K562 (cell line): ENCODE measurements around the gene EPHX1. TPM values are rescaled to one million over a fixed set of nuclear protein-coding genes. Genes with fewer than 3 reads are reported as not detected.

ENCODE experiments used
- ATAC-seq: fragments of 200-7000 bp; cut with Tn5 transposase; 3 replicates; pipeline ENCODE4 v1.9.1; 2020; ENCODE audit warnings: moderate library complexity
- BruUV-seq: library from RNA; stranded (reverse); fragments of 400-500 nt; replicated peaks from 2 replicates; lab custom pipeline; 2021; lab: Mats Ljungman, UMichigan
- CTCF ChIA-PET: fragments of 300-600 bp; formaldehyde crosslinking; extraction: SDS; loops from one replicate; lab custom pipeline; 2021; ENCODE audit warnings: low intra/inter-chr PET ratio; lab: Yijun Ruan, JAX
- POLR2A ChIA-PET: fragments of 300-600, 350-650 bp; sonication (Branson Sonifier 250); formaldehyde crosslinking; extraction: SDS; loops from one replicate; lab custom pipeline; 2021; ENCODE audit warnings: antibody characterized with exemption, inconsistent platforms; lab: Yijun Ruan, JAX
- DNase-seq, 4 experiments: peaks; one replicate each; pipeline versions ENCODE4 v3.0.0 to v3.0.0-alpha.2; 2011 to 2018; ENCODE audit warnings: low spot score in 3 of 4, mixed read lengths in 3 of 4; ENCODE audit errors: extremely low read depth in 1 of 4
- FAIRE-seq: peaks from 2 replicates; lab custom pipeline; 2011; peaks lifted over from hg19 to GRCh38; lab: Jason Lieb, UNC
- H2AFZ ChIP-seq: 2 replicates; pipeline ENCODE4 v1.6.0; 2011; ENCODE audit warnings: low read depth, low read length, control low read depth, inconsistent platforms
- H3K27ac ChIP-seq: fragments of 200-600 bp; 3 replicates; pipeline ENCODE4 v1.8.0; 2011; ENCODE audit warnings: low read depth, mild to moderate bottlenecking, control low read depth, inconsistent platforms, low read length, moderate library complexity, mixed read lengths; ENCODE audit errors: extremely low read depth
- H3K27me3 ChIP-seq, 2 experiments: fragments of 300-600 bp in 1 of 2; 2 replicates in 1 of 2; 3 replicates in 1 of 2; pipeline versions ENCODE4 v1.6.0 to v1.8.0; 2011; ENCODE audit warnings: inconsistent platforms in 2 of 2, low read length in 2 of 2, mild to moderate bottlenecking in 1 of 2, mixed read lengths in 1 of 2, moderate library complexity in 1 of 2; ENCODE audit not compliant: control insufficient read depth in 2 of 2, insufficient read depth in 2 of 2
- H3K36me3 ChIP-seq: fragments of 300-600 bp; 3 replicates; pipeline ENCODE4 v1.8.0; 2011; ENCODE audit warnings: mild to moderate bottlenecking, low read length, inconsistent platforms; ENCODE audit not compliant: control insufficient read depth, insufficient read depth
- H3K4me1 ChIP-seq, 2 experiments: fragments of 200-600 bp in 1 of 2; replicated peaks in 1 of 2; 2 replicates in 1 of 2; 3 replicates in 1 of 2; pipeline versions ENCODE4 v1.5.1 to v1.8.0; 2011; ENCODE audit warnings: inconsistent platforms in 2 of 2, low read length in 2 of 2, mild to moderate bottlenecking in 1 of 2, mixed read lengths in 1 of 2, moderate library complexity in 1 of 2; ENCODE audit not compliant: control insufficient read depth in 2 of 2, insufficient read depth in 2 of 2
- H3K4me2 ChIP-seq: 2 replicates; pipeline ENCODE4 v1.6.1; 2011; ENCODE audit warnings: low read length, control low read depth, inconsistent platforms, mixed read lengths; ENCODE audit not compliant: insufficient read depth
- H3K4me3 ChIP-seq: fragments of 200-600 bp; sonication (generic), shearing (Covaris generic); 2 replicates; pipeline ENCODE4 v1.5.1; 2016; ENCODE audit warnings: control low read depth, inconsistent platforms
- H3K79me2 ChIP-seq: fragments of 200-600 bp; 3 replicates; pipeline ENCODE4 v1.8.0; 2011; ENCODE audit warnings: low read length, inconsistent platforms; ENCODE audit not compliant: control insufficient read depth, insufficient read depth
- H3K9ac ChIP-seq, 2 experiments: 2 replicates each; pipeline versions ENCODE4 v1.6.0 to v1.6.1; 2011; ENCODE audit warnings: low read depth in 2 of 2, low read length in 2 of 2, control low read depth in 1 of 2, inconsistent platforms in 1 of 2, mild to moderate bottlenecking in 1 of 2, mixed read lengths in 1 of 2; ENCODE audit not compliant: insufficient read depth in 1 of 2
- H3K9me1 ChIP-seq: one replicate; pipeline ENCODE4 v1.6.0; 2011; ENCODE audit warnings: inconsistent platforms, mild to moderate bottlenecking, low read length, moderate library complexity; ENCODE audit not compliant: control insufficient read depth, insufficient read depth
- H3K9me3 ChIP-seq: replicated peaks from 2 replicates; pipeline ENCODE4 v1.5.1; 2011; ENCODE audit warnings: low read depth, low read length, inconsistent platforms; ENCODE audit not compliant: control insufficient read depth, insufficient read depth
- H4K20me1 ChIP-seq: replicated peaks from 2 replicates; pipeline ENCODE4 v1.6.1; 2011; ENCODE audit warnings: low read length, inconsistent platforms, mixed read lengths; ENCODE audit not compliant: control insufficient read depth, insufficient read depth
- C11orf30 ChIP-seq: fragments of 450-650 bp; IDR thresholded peaks from 2 replicates; pipeline ENCODE4 v1.6.1; 2016; ENCODE audit warnings: low read depth, mild to moderate bottlenecking
- CHD2 ChIP-seq: IDR thresholded peaks from 2 replicates; pipeline ENCODE4 v1.6.1; 2011; ENCODE audit warnings: low read depth, low read length
- CSDE1 ChIP-seq, 2 experiments: fragments of 450-650 bp; IDR thresholded peaks; 2 replicates each; pipeline ENCODE4 v1.6.1; 2016; ENCODE audit warnings: mild to moderate bottlenecking in 1 of 2
- ELF4 ChIP-seq: fragments of 450-650 bp; formaldehyde crosslinking; IDR thresholded peaks from 2 replicates; pipeline ENCODE4 v1.4.0; 2022; ENCODE audit warnings: missing genetic modification characterization
- GTF2A2 ChIP-seq: IDR thresholded peaks from 2 replicates; pipeline ENCODE4 v1.6.1; 2016; ENCODE audit warnings: mild to moderate bottlenecking, missing genetic modification characterization, missing compliant biosample characterization
- MYBL2 ChIP-seq, 2 experiments: fragments of 450-650 bp in 1 of 2; sonication (generic) in 1 of 2; formaldehyde crosslinking in 1 of 2; IDR thresholded peaks; 2 replicates each; pipeline versions ENCODE4 v1.6.1 to v1.8.1; 2017 to 2022; ENCODE audit warnings: borderline replicate concordance in 1 of 2, inconsistent platforms in 1 of 2, low read depth in 1 of 2, mild to moderate bottlenecking in 1 of 2, missing genetic modification reagents in 1 of 2, moderate library complexity in 1 of 2
- NR2C1 ChIP-seq, 2 experiments: fragments of 450-650 bp; IDR thresholded peaks; 2 replicates each; pipeline ENCODE4 v1.6.1; 2017; ENCODE audit warnings: mild to moderate bottlenecking in 2 of 2, antibody characterized with exemption in 1 of 2, inconsistent platforms in 1 of 2, missing compliant biosample characterization in 1 of 2, missing genetic modification characterization in 1 of 2
- NR2F6 ChIP-seq: fragments of 450-650 bp; formaldehyde crosslinking; IDR thresholded peaks from 2 replicates; pipeline ENCODE4 v1.4.0; 2020; ENCODE audit warnings: mild to moderate bottlenecking
- POLR2G ChIP-seq: fragments of 200-400 bp; formaldehyde crosslinking; IDR thresholded peaks from 2 replicates; pipeline ENCODE4 v1.6.1; 2017; ENCODE audit warnings: low read depth, mild to moderate bottlenecking, antibody characterized with exemption, low read length, moderate library complexity
- SP2 ChIP-seq: IDR thresholded peaks from 2 replicates; pipeline ENCODE4 v1.6.1; 2011; ENCODE audit warnings: mild to moderate bottlenecking, low read depth, low read length, moderate library complexity; ENCODE audit not compliant: poor library complexity, severe bottlenecking; ENCODE audit errors: extremely low read depth
- SRF ChIP-seq, 2 experiments: fragments of 250-450, 450-650 bp in 1 of 2; sonication (Bioruptor Pico) in 1 of 2; sonication (generic) in 1 of 2; formaldehyde crosslinking; IDR thresholded peaks; 2 replicates each; pipeline versions ENCODE4 v1.5.0 to v1.5.1; 2020 to 2022; ENCODE audit warnings: mild to moderate bottlenecking in 1 of 2, missing genetic modification reagents in 1 of 2
- TAF7 ChIP-seq: fragments of 450-650 bp; IDR thresholded peaks from 2 replicates; pipeline ENCODE4 v1.6.1; 2016; ENCODE audit warnings: missing genetic modification characterization, missing compliant biosample characterization
- YBX1 ChIP-seq: fragments of 450-650 bp; IDR thresholded peaks from 2 replicates; pipeline ENCODE4 v1.7.1; 2016; ENCODE audit warnings: mild to moderate bottlenecking
- ZNF436 ChIP-seq: fragments of 250-450, 450-650 bp; sonication (Bioruptor Pico); formaldehyde crosslinking; IDR thresholded peaks from 2 replicates; pipeline ENCODE4 v1.7.0; 2020; ENCODE audit warnings: mild to moderate bottlenecking
- ZNF445 ChIP-seq: fragments of 250-450 bp; sonication (Bioruptor Pico); IDR thresholded peaks from 2 replicates; pipeline ENCODE4 v1.4.0; 2020; ENCODE audit warnings: low read depth, mild to moderate bottlenecking, moderate library complexity
- ZNF561 ChIP-seq: fragments of 450-650 bp; formaldehyde crosslinking; conservative IDR thresholded peaks from 2 replicates; pipeline ENCODE4 v1.4.0; 2020; ENCODE audit warnings: mild to moderate bottlenecking, moderate library complexity
- WGBS: fragments of 100-300 bp; shearing (Covaris generic); methylation state at CpG from one replicate; pipeline ENCODE4 v1.1.6; 2016; ENCODE audit warnings: low coverage, mixed read lengths; ENCODE audit not compliant: insufficient coverage; ENCODE audit errors: missing lambda C conversion rate; 5-methylcytosine and 5-hydroxymethylcytosine counted together
- in situ Hi-C: fragments of 300-500 bp; cut with MboI; formaldehyde crosslinking; loops from 4 replicates; pipeline ENCODE4 v1.15.0; 2018; ENCODE audit warnings: inconsistent platforms, mixed read lengths
- intact Hi-C: fragments of 100-400 bp; cut with micrococcal nuclease; formaldehyde crosslinking; loops from 2 replicates; pipeline ENCODE4 v1.14.2; 2022
- polyA plus RNA-seq, 8 experiments: library from polyadenylated mRNA; depleted of rRNA in 4 of 8; stranded (reverse) in 5 of 8; unstranded in 3 of 8; fragments of >200 nt; fragmentation: Nextera tagmentation in 2 of 8; fragmentation: Illumina TruSeq in 1 of 8; extraction: Ambion mirVana in 2 of 8; extraction: Trizol in 1 of 8; gene quantifications; 2 replicates each; pipeline versions ENCODE4 v1.2.1 to v1.2.3, GENCODE V29; 2011 to 2014; ENCODE audit warnings: inconsistent platforms in 1 of 8, missing spikeins in 1 of 8
- total RNA-seq, 7 experiments: library from RNA; depleted of rRNA in 6 of 7; stranded (reverse); fragments of >200 nt in 6 of 7; fragmentation: Illumina TruSeq in 2 of 7; extraction: Trizol in 2 of 7; gene quantifications; 2 replicates each; pipeline versions ENCODE4 v1.2.1 to v1.2.3, GENCODE V29; 2011 to 2021; ENCODE audit warnings: low replicate concordance in 1 of 7
- TF ChIP-seq, protein P1 (sequence below): fragments of 450-650 bp; formaldehyde crosslinking; IDR thresholded peaks from 2 replicates; pipeline ENCODE4 v1.4.0; 2022; ENCODE audit warnings: mild to moderate bottlenecking, moderate library complexity
- TF ChIP-seq, protein P2 (sequence below): fragments of 450-650 bp; IDR thresholded peaks from 2 replicates; pipeline ENCODE4 v1.6.1; 2016; ENCODE audit warnings: borderline replicate concordance
- TF ChIP-seq, protein P3 (sequence below): fragments of 450-650 bp; formaldehyde crosslinking; IDR thresholded peaks from 2 replicates; pipeline ENCODE4 v1.4.0; 2020; ENCODE audit warnings: mild to moderate bottlenecking

Gene EPHX1
- total and polyA plus RNA-seq, 9 of the 15 experiments (the other 6 are each of a cell fraction or from before 2014, with no cell fraction given) = 0.21 to 27.0 (median 6.7) TPM

DNA sequence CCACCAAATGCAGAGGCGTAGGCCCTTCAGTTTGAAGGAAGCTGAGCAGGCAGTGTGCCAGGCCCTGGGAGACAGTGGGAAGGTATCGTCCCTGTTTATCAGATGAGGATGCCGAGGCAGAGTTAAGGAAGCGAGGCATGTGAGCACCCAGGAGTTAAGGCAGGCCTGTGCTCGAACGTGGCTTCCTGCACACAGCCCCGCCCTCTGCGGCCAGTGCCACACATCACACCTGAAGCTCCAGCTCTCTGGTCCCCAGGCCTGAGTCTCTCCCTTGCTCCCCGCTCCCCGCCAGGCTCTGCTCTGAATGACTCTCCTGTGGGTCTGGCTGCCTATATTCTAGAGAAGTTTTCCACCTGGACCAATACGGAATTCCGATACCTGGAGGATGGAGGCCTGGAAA is 32.1 kb downstream of the EPHX1 start:
- H3K27me3 ChIP-seq = no peaks in the 10 kb centered on the region
- 66% methylated on average over 12 of the region's 12 CpGs for WGBS
- no peak overlapping the region for H3K4me3 ChIP-seq
- H3K9me1 ChIP-seq = no peaks in the 10 kb centered on the region
- in situ Hi-C loops (loop anchor here (10.0 kb wide), 1 partner anchor 367 kb away; no protein-coding TSS in a partner anchor), intact Hi-C loops (loop anchor here (10.0 kb wide), 2 partner anchors 133 to 187 kb away; partner anchors contain the start of gene ENAH)
- no peak overlapping the region for H3K4me2 ChIP-seq
- no peaks in the 10 kb centered on the region for H3K9me3 ChIP-seq
- no peak overlapping the region for H3K27ac ChIP-seq
- ChIA-PET CTCF (interaction anchor here (0.6 kb wide), 1 partner anchor 200 kb away, joined by 3 read pairs; no protein-coding TSS in a partner anchor), POLR2A (interaction anchor here (0.5 to 1.1 kb wide), 4 partner anchors 16 to 384 kb away, joined by 3 read pairs; no protein-coding TSS in a partner anchor)
- H3K9ac ChIP-seq = no peak overlapping the region
- ATAC-seq = no peak
- H4K20me1 ChIP-seq = peaks cover 4% of the 10 kb centered on the region; the same call in 1 of the 2 replicates
- peaks cover 0 to 21% of the 10 kb centered on the region in 2 experiments; a peak in 2 of 5 replicates for H3K4me1 ChIP-seq
- H3K36me3 ChIP-seq = peaks cover 13% of the 10 kb centered on the region; the same call in 2 of the 3 replicates
- FAIRE-seq = peak; percentile 44
- no peak for DNase-seq
- no TSS peak for BruUV-seq
- H2AFZ ChIP-seq = no peak overlapping the region
- H3K79me2 ChIP-seq = no peaks in the 10 kb centered on the region
- TF ChIP-seq NR2F6 = peak; percentile 35; the same call in 1 of the 2 replicates
- 0 out of 4 replicates have a peak, but pooled peaks of 1 of the 2 experiments have one; percentile 18 for TF ChIP-seq SRF (CRISPR knock-in tag; IDR thresholded peaks at IDR 0.05)
- TF ChIP-seq, protein P1, sequence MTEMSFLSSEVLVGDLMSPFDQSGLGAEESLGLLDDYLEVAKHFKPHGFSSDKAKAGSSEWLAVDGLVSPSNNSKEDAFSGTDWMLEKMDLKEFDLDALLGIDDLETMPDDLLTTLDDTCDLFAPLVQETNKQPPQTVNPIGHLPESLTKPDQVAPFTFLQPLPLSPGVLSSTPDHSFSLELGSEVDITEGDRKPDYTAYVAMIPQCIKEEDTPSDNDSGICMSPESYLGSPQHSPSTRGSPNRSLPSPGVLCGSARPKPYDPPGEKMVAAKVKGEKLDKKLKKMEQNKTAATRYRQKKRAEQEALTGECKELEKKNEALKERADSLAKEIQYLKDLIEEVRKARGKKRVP = 0 out of 2 replicates have a peak, but pooled peaks have one; percentile 27
- no peak for TF ChIP-seq NR2C1 (IDR thresholded peaks at IDR 0.05)
- TF ChIP-seq NR2C1 (tag; IDR thresholded peaks at IDR 0.05) = no peak
- TF ChIP-seq ZNF561 = no peak
- TF ChIP-seq ZNF445 (CRISPR knock-in tag) = no peak
- no peak for TF ChIP-seq YBX1
- TF ChIP-seq ELF4 (CRISPR knock-in tag) = 0 out of 2 replicates have a peak, but pooled peaks have one; percentile 15
- no peak for TF ChIP-seq CSDE1 (IDR thresholded peaks at IDR 0.05)
- TF ChIP-seq, protein P2, sequence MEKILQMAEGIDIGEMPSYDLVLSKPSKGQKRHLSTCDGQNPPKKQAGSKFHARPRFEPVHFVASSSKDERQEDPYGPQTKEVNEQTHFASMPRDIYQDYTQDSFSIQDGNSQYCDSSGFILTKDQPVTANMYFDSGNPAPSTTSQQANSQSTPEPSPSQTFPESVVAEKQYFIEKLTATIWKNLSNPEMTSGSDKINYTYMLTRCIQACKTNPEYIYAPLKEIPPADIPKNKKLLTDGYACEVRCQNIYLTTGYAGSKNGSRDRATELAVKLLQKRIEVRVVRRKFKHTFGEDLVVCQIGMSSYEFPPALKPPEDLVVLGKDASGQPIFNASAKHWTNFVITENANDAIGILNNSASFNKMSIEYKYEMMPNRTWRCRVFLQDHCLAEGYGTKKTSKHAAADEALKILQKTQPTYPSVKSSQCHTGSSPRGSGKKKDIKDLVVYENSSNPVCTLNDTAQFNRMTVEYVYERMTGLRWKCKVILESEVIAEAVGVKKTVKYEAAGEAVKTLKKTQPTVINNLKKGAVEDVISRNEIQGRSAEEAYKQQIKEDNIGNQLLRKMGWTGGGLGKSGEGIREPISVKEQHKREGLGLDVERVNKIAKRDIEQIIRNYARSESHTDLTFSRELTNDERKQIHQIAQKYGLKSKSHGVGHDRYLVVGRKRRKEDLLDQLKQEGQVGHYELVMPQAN = no peak
- peak; percentile 63 for TF ChIP-seq POLR2G
- no peak for TF ChIP-seq C11orf30
- TF ChIP-seq ZNF436 (CRISPR knock-in tag) = no peak
- TF ChIP-seq, protein P3, sequence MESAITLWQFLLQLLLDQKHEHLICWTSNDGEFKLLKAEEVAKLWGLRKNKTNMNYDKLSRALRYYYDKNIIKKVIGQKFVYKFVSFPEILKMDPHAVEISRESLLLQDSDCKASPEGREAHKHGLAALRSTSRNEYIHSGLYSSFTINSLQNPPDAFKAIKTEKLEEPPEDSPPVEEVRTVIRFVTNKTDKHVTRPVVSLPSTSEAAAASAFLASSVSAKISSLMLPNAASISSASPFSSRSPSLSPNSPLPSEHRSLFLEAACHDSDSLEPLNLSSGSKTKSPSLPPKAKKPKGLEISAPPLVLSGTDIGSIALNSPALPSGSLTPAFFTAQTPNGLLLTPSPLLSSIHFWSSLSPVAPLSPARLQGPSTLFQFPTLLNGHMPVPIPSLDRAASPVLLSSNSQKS (CRISPR knock-in tag) = 0 out of 2 replicates have a peak, but pooled peaks have one; percentile 55
- no peak for TF ChIP-seq SP2
- TF ChIP-seq TAF7 (tag) = no peak
- no peak for TF ChIP-seq GTF2A2 (tag)
- TF ChIP-seq MYBL2 (IDR thresholded peaks at IDR 0.05; ENCODE audit: low read depth) = no peak
- TF ChIP-seq MYBL2 (CRISPR knock-in tag; IDR thresholded peaks at IDR 0.05; ENCODE audit: borderline replicate concordance) = no peak
- TF ChIP-seq CHD2 = no peak
